GM12878 (cell line): ENCODE data around the gene CNGB1. TPM values are rescaled to one million over a fixed set of nuclear protein-coding genes. Genes with fewer than 3 reads are reported as not detected.

Source experiments
- ATAC-seq: fragments of 200-7000 bp; cut with Tn5 transposase; 3 replicates; pipeline ENCODE4 v1.9.1; 2020; ENCODE audit warnings: mild to moderate bottlenecking, moderate library complexity
- BruUV-seq: library from RNA; stranded (reverse); fragments of 400-500 nt; replicated peaks from 2 replicates; lab custom pipeline; 2021; lab: Mats Ljungman, UMichigan
- CTCF ChIA-PET: fragments of 300-600 bp; sonication (Branson Sonifier 250); formaldehyde crosslinking; extraction: SDS; loops from one replicate; lab custom pipeline; 2021; ENCODE audit warnings: inconsistent platforms; lab: Yijun Ruan, JAX
- POLR2A ChIA-PET: fragments of 350-600 bp; formaldehyde crosslinking; extraction: SDS; loops from one replicate; lab custom pipeline; 2021; ENCODE audit warnings: inconsistent platforms; lab: Charles Lee
- RAD21 ChIA-PET: fragments of 300-600 bp; sonication (Branson Sonifier 250); formaldehyde crosslinking; loops from one replicate; lab custom pipeline; 2023; ENCODE audit warnings: antibody characterized with exemption; ENCODE audit not compliant: unreplicated experiment; lab: Charles Lee
- SMC1A ChIA-PET: fragments of 300-600 bp; sonication (Branson Sonifier 250); formaldehyde crosslinking; loops from one replicate; lab custom pipeline; 2023; ENCODE audit not compliant: unreplicated experiment, uncharacterized antibody; lab: Charles Lee
- DNase-seq: peaks from one replicate; pipeline ENCODE4 v3.0.0-alpha.2; 2011; ENCODE audit warnings: low read depth, low spot score
- FAIRE-seq: peaks from 3 replicates; lab custom pipeline; 2011; peaks lifted over from hg19 to GRCh38; lab: Jason Lieb, UNC
- H2AFZ ChIP-seq: 2 replicates; pipeline ENCODE4 v1.6.0; 2011; ENCODE audit warnings: low read depth, low read length, control low read depth; ENCODE audit not compliant: control insufficient read depth
- H3K27ac ChIP-seq: 2 replicates; pipeline ENCODE4 v1.5.1; 2011; ENCODE audit warnings: control low read depth; ENCODE audit not compliant: control insufficient read depth, insufficient read depth
- H3K27me3 ChIP-seq, 2 experiments: replicated peaks in 1 of 2; 2 replicates each; pipeline versions ENCODE4 v1.6.0 to v1.6.1; 2011; ENCODE audit warnings: low read length in 1 of 2; ENCODE audit not compliant: control insufficient read depth in 2 of 2, insufficient read depth in 2 of 2
- H3K36me3 ChIP-seq, 2 experiments: 2 replicates each; pipeline ENCODE4 v1.5.1; 2011; ENCODE audit warnings: low read length in 1 of 2; ENCODE audit not compliant: control insufficient read depth in 2 of 2, insufficient read depth in 2 of 2
- H3K4me1 ChIP-seq: 2 replicates; pipeline ENCODE4 v1.6.1; 2011; ENCODE audit warnings: mild to moderate bottlenecking, low read length, moderate library complexity, mixed read lengths; ENCODE audit not compliant: control insufficient read depth, insufficient read depth
- H3K4me2 ChIP-seq: 2 replicates; pipeline ENCODE4 v1.6.0; 2011; ENCODE audit warnings: control low read depth; ENCODE audit not compliant: control insufficient read depth, insufficient read depth
- H3K4me3 ChIP-seq: fragments of 200-600 bp; sonication (generic); 2 replicates; pipeline ENCODE4 v1.5.1; 2016
- H3K79me2 ChIP-seq: 2 replicates; pipeline ENCODE4 v1.6.0; 2011; ENCODE audit warnings: low read length; ENCODE audit not compliant: control insufficient read depth, insufficient read depth
- H3K9ac ChIP-seq: 2 replicates; pipeline ENCODE4 v1.8.0; 2011; ENCODE audit warnings: low read length, control low read depth, mixed read lengths; ENCODE audit not compliant: control insufficient read depth, insufficient read depth
- H3K9me3 ChIP-seq: replicated peaks from 3 replicates; pipeline ENCODE4 v1.5.1; 2011; ENCODE audit warnings: mild to moderate bottlenecking, low read length; ENCODE audit not compliant: control insufficient read depth, insufficient read depth
- H4K20me1 ChIP-seq: 2 replicates; pipeline ENCODE4 v1.6.0; 2011; ENCODE audit not compliant: control insufficient read depth, insufficient read depth
- ATF3 ChIP-seq: IDR thresholded peaks from 2 replicates; pipeline ENCODE4 v1.6.1; 2011; ENCODE audit warnings: low read depth, mild to moderate bottlenecking, low read length, moderate library complexity, borderline replicate concordance; ENCODE audit errors: extremely low read depth
- BHLHE40 ChIP-seq, 2 experiments: fragments of 450-650 bp in 1 of 2; IDR thresholded peaks; 2 replicates each; pipeline ENCODE4 v1.6.1; 2011 to 2017; ENCODE audit warnings: low read depth in 2 of 2, borderline replicate concordance in 1 of 2, improper control_type of control experiment in 1 of 2, low read length in 1 of 2, mild to moderate bottlenecking in 1 of 2
- CBX5 ChIP-seq: sonication (generic); IDR thresholded peaks from 2 replicates; pipeline ENCODE4 v1.6.1; 2016; ENCODE audit warnings: low read depth, moderate library complexity, mild to moderate bottlenecking, inconsistent platforms
- CHD2 ChIP-seq: IDR thresholded peaks from 2 replicates; pipeline ENCODE4 v1.6.1; 2011; ENCODE audit warnings: low read depth, low read length, improper control_type of control experiment, borderline replicate concordance
- GABPA ChIP-seq: IDR thresholded peaks from 2 replicates; pipeline ENCODE4 v1.6.1; 2014; ENCODE audit warnings: antibody characterized with exemption, low read depth, mild to moderate bottlenecking, inconsistent platforms
- JUND ChIP-seq: IDR thresholded peaks from 2 replicates; pipeline ENCODE4 v1.6.1; 2012; ENCODE audit warnings: low read depth, mild to moderate bottlenecking, low read length, improper control_type of control experiment, moderate library complexity
- LARP7 ChIP-seq: fragments of 450-650 bp; IDR thresholded peaks from 2 replicates; pipeline ENCODE4 v1.6.1; 2017; ENCODE audit warnings: mild to moderate bottlenecking
- NR2F1 ChIP-seq: fragments of 450-650 bp; conservative IDR thresholded peaks from 2 replicates; pipeline ENCODE4 v1.6.1; 2017; ENCODE audit warnings: mild to moderate bottlenecking
- POU2F2 ChIP-seq: IDR thresholded peaks from 3 replicates; pipeline ENCODE4 v1.6.1; 2011; ENCODE audit warnings: low read depth, mild to moderate bottlenecking, low read length, borderline replicate concordance
- RAD21 ChIP-seq: IDR thresholded peaks from 2 replicates; pipeline ENCODE4 v1.6.1; 2011; ENCODE audit warnings: mild to moderate bottlenecking, low read depth, low read length, moderate library complexity; ENCODE audit not compliant: insufficient read depth
- RCOR1 ChIP-seq: conservative IDR thresholded peaks from 2 replicates; pipeline ENCODE4 v1.6.1; 2012; ENCODE audit warnings: low read depth, low read length, improper control_type of control experiment
- RELA ChIP-seq: fragments of 450-650 bp; IDR thresholded peaks from 2 replicates; pipeline ENCODE4 v1.8.0; 2014; ENCODE audit warnings: borderline replicate concordance; ENCODE audit not compliant: partially characterized antibody
- RUNX3 ChIP-seq: IDR thresholded peaks from 2 replicates; pipeline ENCODE4 v1.6.1; 2012; ENCODE audit warnings: low read length, inconsistent platforms
- SIN3A ChIP-seq: IDR thresholded peaks from 2 replicates; pipeline ENCODE4 v1.6.1; 2012; ENCODE audit warnings: low read depth, low read length, improper control_type of control experiment
- SP1 ChIP-seq: IDR thresholded peaks from one replicate; pipeline ENCODE4 v1.6.1; 2011; ENCODE audit warnings: low read depth, low read length
- TAF1 ChIP-seq: IDR thresholded peaks from 2 replicates; pipeline ENCODE4 v1.6.1; 2011; ENCODE audit warnings: mild to moderate bottlenecking, low read depth, low read length, borderline replicate concordance
- TCF12 ChIP-seq: IDR thresholded peaks from 2 replicates; pipeline ENCODE4 v1.6.1; 2011; ENCODE audit warnings: low read depth, mild to moderate bottlenecking, low read length
- USF2 ChIP-seq: IDR thresholded peaks from 2 replicates; pipeline ENCODE4 v1.6.1; 2011; ENCODE audit warnings: low read depth, low read length, improper control_type of control experiment, borderline replicate concordance
- ZNF384 ChIP-seq: IDR thresholded peaks from 2 replicates; pipeline ENCODE4 v1.6.1; 2012; ENCODE audit warnings: low read depth, mild to moderate bottlenecking, low read length, improper control_type of control experiment, borderline replicate concordance
- WGBS: methylation state at CpG from one replicate; pipeline ENCODE4 v1.1.6; 2016; ENCODE audit warnings: low lambda C conversion rate; ENCODE audit not compliant: insufficient replicate concordance, insufficient coverage; ENCODE audit errors: missing lambda C conversion rate; 5-methylcytosine and 5-hydroxymethylcytosine counted together
- in situ Hi-C: fragments of 300-500 bp; cut with MboI; formaldehyde crosslinking; loops from 9 replicates; pipeline ENCODE4 v1.14.3; 2018; ENCODE audit warnings: mixed read lengths
- intact Hi-C: fragments of 100-400 bp; cut with micrococcal nuclease; formaldehyde crosslinking; loops from one replicate; pipeline ENCODE4 v1.14.2; 2022; ENCODE audit not compliant: unreplicated experiment
- polyA plus RNA-seq, 11 experiments: library from polyadenylated mRNA; depleted of rRNA in 4 of 11; unstranded in 6 of 11; stranded (reverse) in 5 of 11; fragments of >200 nt; fragmentation: Nextera tagmentation in 4 of 11; fragmentation: Illumina TruSeq in 1 of 11; extraction: Ambion mirVana in 4 of 11; extraction: Trizol in 1 of 11; gene quantifications; 1 replicate in 1 of 11; 2 replicates in 10 of 11; pipeline versions ENCODE4 v1.2.1 to v1.2.3, GENCODE V29; 2011 to 2016; ENCODE audit warnings: inconsistent platforms in 2 of 11, missing spikeins in 2 of 11, low read depth in 1 of 11
- total RNA-seq, 4 experiments: library from RNA; depleted of rRNA in 3 of 4; stranded (reverse); fragments of >200 nt in 3 of 4; fragmentation: Illumina TruSeq in 1 of 4; extraction: Trizol in 1 of 4; gene quantifications; 2 replicates each; pipeline versions ENCODE4 v1.2.1 to v1.2.3, GENCODE V29; 2013 to 2021

CNGB1 gene
- total and polyA plus RNA-seq, 10 of the 15 experiments (the other 5 are each of a cell fraction or from before 2014, with no cell fraction given): 0.03 TPM; not detected in 9

- Histone ChIP-seq H3K36me3 (no peaks in the 10 kb centered on the region), H3K9ac (no peak overlapping the region), H3K9me3 (no peaks in the 10 kb centered on the region; the same call in 2 of the 3 replicates), H3K27ac (no peak overlapping the region), H3K4me2 (no peak overlapping the region), H3K79me2 (no peaks in the 10 kb centered on the region), H2AFZ (no peak overlapping the region), H3K4me3 (no peak overlapping the region), H3K4me1 (no peaks in the 10 kb centered on the region), H3K27me3 (no peaks in the 10 kb centered on the region; a peak in 2 of 4 replicates), H4K20me1 (no peaks in the 10 kb centered on the region)
- FAIRE-seq: no peak
- in situ Hi-C loops: no loop called here
- WGBS: 10% methylated on average over 4 of the region's 4 CpGs
- POLR2A ChIA-PET: no interaction called here
- TF ChIP-seq GABPA (no peak), SIN3A (no peak), CBX5 (no peak), JUND (no peak), RCOR1 (no peak), USF2 (no peak), ZNF384 (no peak), RAD21 (no peak), CHD2 (no peak), SP1 (no peak), LARP7 (no peak), POU2F2 (no peak), BHLHE40 (IDR thresholded peaks at IDR 0.05; ENCODE audit: borderline replicate concordance in 1 of 2, low read depth in 2 of 2, low read length in 1 of 2) (no peak), RUNX3 (no peak), TAF1 (no peak), TCF12 (no peak), RELA (no peak), ATF3 (no peak), NR2F1 (no peak)
- CTCF ChIA-PET: no interaction called here
- intact Hi-C loops: no loop called here
- RAD21 ChIA-PET: interaction anchor here (0.6 kb wide), 2 partner anchors 274 to 1189 kb away, joined by 3 read pairs; no protein-coding TSS in a partner anchor
- no peak for ATAC-seq
- DNase-seq: no peak
- BruUV-seq: no TSS peak
- SMC1A ChIA-PET: no interaction called here
Measured at GRCh38 chr16:57935904-57936303, 35.0 kb downstream of the CNGB1 start.
